ENCODE measurements around the gene BMP7.
"Not testable (repeated sequence)": the region's sequence is repeated elsewhere in the genome, so short reads cannot be mapped to it uniquely, and the experiment has no call there.

BMP7 gene

DNA sequence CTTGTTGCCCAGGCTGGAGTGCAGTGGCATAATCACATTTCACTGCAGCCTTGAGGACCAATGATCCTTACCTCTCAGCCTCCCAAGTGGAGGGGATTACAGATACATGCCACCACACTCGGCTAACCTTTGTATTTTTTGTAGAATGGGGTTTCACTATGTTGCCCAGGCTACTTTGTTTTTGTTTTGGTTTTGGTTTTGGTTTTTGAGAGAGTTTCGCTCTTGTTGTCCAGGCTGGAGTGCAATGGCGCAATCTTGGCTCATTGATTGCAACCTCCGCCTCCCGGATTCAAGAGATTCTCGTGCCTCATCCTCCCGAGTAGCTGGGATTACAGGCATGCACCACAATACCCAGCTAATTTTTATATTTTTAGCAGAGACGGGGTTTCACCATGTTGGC lies 105.5 kb downstream of the BMP7 start:
- Histone ChIP-seq H3K36me3 (ENCODE audit: control insufficient read depth, insufficient read depth, low read length) (no peaks in the 10 kb centered on the region), H3K4me3 (ENCODE audit: low read length) (no peak overlapping the region), H3K4me1 (ENCODE audit: control insufficient read depth, insufficient read depth, low read length) (no peaks in the 10 kb centered on the region), H3K27ac (ENCODE audit: low read length) (no peak overlapping the region), H3K9me3 (ENCODE audit: control insufficient read depth, insufficient read depth, low read length) (no peaks in the 10 kb centered on the region), H3K27me3 (ENCODE audit: control insufficient read depth, insufficient read depth, low read length) (no peaks in the 10 kb centered on the region)
- DNase-seq (ENCODE audit: low read depth, low spot score), result no peak
- no CpG with 5 or more reads among the region's 8 CpGs for WGBS (ENCODE audit: insufficient coverage, insufficient read length)

DNA sequence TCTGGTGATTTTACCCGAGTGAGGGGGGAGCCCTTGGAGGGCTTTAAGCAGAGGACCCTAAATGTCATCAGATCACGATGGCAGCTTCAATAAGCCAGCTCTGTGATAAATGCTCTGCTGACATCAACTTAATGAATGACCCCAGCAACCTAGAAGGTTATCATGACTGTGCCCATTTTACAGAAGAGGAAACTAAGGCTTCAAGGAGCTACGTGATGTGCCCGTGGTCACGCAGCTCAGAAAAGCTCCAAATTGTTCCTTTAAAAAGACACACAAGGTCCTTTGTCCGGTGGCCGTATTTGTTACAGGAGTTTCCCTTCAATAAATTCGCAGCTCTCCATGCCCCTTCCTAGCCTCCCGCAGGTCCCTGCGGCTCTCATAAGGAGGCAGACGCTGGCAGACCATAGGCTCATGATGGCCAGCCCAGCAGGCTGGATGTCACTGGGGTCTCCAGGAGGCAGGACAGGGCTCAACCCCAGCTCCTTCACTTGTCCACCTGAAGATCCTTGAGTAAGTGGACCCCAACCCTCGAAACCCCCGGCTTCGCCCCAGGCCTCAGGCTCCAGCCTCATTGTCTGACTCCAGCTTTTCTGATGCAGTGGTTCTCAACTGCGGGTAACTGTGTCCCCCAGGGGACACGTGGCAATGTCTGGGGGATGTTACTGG lies 106.4 kb downstream of the BMP7 start:
- H3K27ac ChIP-seq (ENCODE audit: low read length), result no peak overlapping the region
- H3K36me3 ChIP-seq (ENCODE audit: control insufficient read depth, insufficient read depth, low read length), result no peaks in the 10 kb centered on the region
- no peaks in the 10 kb centered on the region for H3K9me3 ChIP-seq (ENCODE audit: control insufficient read depth, insufficient read depth, low read length)
- DNase-seq (ENCODE audit: low read depth, low spot score), result no peak
- no peaks in the 10 kb centered on the region for H3K27me3 ChIP-seq (ENCODE audit: control insufficient read depth, insufficient read depth, low read length)
- no peaks in the 10 kb centered on the region for H3K4me1 ChIP-seq (ENCODE audit: control insufficient read depth, insufficient read depth, low read length)
- no peak overlapping the region for H3K4me3 ChIP-seq (ENCODE audit: low read length)
- WGBS (ENCODE audit: insufficient coverage, insufficient read length), result no CpG with 5 or more reads among the region's 16 CpGs

DNA sequence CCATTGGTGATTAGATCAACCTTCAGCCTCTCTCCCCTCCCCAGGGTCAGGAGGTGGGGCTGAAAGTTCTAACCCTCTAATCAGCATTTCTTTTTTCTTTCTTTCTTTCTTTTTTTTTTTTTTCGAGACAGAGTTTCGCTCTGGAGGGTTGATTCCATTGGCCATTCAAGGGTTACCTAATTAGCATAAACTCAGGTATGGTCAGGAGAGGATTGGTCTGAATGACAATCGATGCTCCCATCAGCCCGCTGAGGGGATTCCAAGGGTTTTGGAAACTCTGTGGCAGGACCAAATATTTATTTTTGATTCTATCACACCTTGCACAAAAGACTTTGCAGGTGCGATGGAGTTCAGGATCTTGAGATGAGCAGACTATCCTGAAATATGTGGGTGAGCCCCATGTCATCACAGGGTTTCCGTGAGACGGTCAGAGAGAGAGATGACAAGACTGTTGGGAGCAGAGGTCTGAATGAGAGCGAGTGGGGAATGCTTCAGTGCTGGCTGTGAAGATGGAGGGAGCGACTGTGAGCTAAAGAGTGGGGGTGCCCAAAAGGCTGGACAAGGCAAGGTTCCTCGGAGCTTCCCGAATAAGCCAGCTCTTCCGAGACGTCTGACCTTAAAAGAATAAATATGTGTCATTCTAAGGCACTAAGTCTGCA lies 107.1 kb downstream of the BMP7 start:
- Histone ChIP-seq H3K4me1 (ENCODE audit: control insufficient read depth, insufficient read depth, low read length) (no peaks in the 10 kb centered on the region), H3K9me3 (ENCODE audit: control insufficient read depth, insufficient read depth, low read length) (no peaks in the 10 kb centered on the region), H3K27ac (ENCODE audit: low read length) (no peak overlapping the region), H3K4me3 (ENCODE audit: low read length) (no peak overlapping the region), H3K27me3 (ENCODE audit: control insufficient read depth, insufficient read depth, low read length) (no peaks in the 10 kb centered on the region), H3K36me3 (ENCODE audit: control insufficient read depth, insufficient read depth, low read length) (no peaks in the 10 kb centered on the region)
- WGBS (ENCODE audit: insufficient coverage, insufficient read length), result no CpG with 5 or more reads among the region's 13 CpGs
- DNase-seq (ENCODE audit: low read depth, low spot score), result no peak

DNA sequence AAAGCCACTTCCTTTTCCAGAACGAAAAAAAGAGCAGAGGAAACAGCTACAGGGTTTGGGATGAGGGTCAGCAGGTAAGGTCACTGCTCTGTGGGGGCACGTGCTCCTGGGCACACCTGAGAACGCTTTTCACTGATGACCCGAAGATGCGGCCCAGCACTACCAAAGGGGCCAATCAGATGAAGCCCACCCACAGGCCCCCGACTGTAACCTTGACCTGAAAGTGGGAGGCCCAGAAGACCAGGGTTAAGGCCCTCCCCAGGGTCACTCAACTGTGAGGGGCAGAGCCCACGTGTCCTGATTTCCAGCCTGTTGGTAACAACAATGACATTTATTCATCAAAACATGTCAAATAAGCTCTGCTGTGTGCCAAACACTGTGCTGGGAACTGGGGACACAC lies 108.0 kb downstream of the BMP7 start:
- Histone ChIP-seq H3K27me3 (ENCODE audit: control insufficient read depth, insufficient read depth, low read length) (no peaks in the 10 kb centered on the region), H3K4me1 (ENCODE audit: control insufficient read depth, insufficient read depth, low read length) (no peaks in the 10 kb centered on the region), H3K27ac (ENCODE audit: low read length) (no peak overlapping the region), H3K36me3 (ENCODE audit: control insufficient read depth, insufficient read depth, low read length) (no peaks in the 10 kb centered on the region), H3K4me3 (ENCODE audit: low read length) (no peak overlapping the region), H3K9me3 (ENCODE audit: control insufficient read depth, insufficient read depth, low read length) (no peaks in the 10 kb centered on the region)
- WGBS (ENCODE audit: insufficient coverage, insufficient read length), result no CpG with 5 or more reads among the region's 7 CpGs
- no peak for DNase-seq (ENCODE audit: low read depth, low spot score)

DNA sequence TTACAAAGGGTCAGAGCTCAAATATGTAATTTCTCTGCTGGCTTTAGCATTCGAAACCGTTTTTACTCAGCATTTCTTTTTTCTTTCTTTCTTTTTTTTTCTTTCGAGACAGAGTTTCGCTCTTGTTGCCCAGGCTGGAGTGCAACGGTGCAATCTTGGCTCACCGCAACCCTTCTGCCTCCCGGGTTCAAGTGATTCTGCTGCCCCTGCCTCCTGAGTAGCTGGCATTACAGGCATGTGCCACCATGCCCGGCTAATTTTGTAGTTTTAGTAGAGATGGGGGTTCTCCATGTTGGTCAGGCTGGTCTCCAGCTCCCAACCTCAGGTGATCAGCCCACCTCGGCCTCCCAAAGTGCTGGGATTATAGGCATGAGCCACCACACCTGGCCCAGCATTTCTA lies 108.7 kb downstream of the BMP7 start:
- no CpG with 5 or more reads among the region's 9 CpGs for WGBS (ENCODE audit: insufficient coverage, insufficient read length)
- H3K9me3 ChIP-seq (ENCODE audit: control insufficient read depth, insufficient read depth, low read length); H3K4me3 ChIP-seq (ENCODE audit: low read length); DNase-seq (ENCODE audit: low read depth, low spot score); H3K36me3 ChIP-seq (ENCODE audit: control insufficient read depth, insufficient read depth, low read length); H3K4me1 ChIP-seq (ENCODE audit: control insufficient read depth, insufficient read depth, low read length); H3K27ac ChIP-seq (ENCODE audit: low read length); H3K27me3 ChIP-seq (ENCODE audit: control insufficient read depth, insufficient read depth, low read length): not testable (repeated sequence)

DNA sequence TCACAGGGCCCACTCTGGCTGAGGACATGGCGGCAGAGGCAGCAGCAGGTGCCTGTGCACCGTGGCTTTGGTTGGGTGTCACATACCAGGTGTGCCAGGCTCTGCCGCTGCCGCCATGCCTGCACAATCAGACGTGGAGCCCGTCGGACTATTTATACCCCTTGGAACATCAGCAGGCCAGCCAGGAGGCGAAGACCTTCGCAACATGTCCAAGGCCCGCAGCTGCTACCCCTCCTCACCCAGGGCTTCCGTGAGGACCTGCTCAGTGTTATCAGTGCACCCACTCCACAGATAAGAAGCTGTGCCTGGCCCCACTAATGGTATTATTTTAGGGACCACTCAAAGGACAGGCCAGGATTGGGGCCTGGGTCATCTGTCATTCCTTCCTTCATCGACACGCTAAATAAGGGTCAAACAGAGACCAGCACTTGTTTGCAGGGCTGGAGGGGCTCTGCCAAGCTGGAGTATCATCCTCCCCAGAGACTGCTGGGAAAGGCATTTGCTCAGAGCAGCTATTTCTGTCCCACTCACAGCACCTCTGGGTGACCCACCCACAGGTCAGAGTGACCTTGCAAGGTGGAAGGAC lies 109.2 kb downstream of the BMP7 start:
- no peaks in the 10 kb centered on the region for H3K36me3 ChIP-seq (ENCODE audit: control insufficient read depth, insufficient read depth, low read length)
- DNase-seq (ENCODE audit: low read depth, low spot score), result no peak
- no peak overlapping the region for H3K4me3 ChIP-seq (ENCODE audit: low read length)
- WGBS (ENCODE audit: insufficient coverage, insufficient read length), result no CpG with 5 or more reads among the region's 13 CpGs
- no peaks in the 10 kb centered on the region for H3K9me3 ChIP-seq (ENCODE audit: control insufficient read depth, insufficient read depth, low read length)
- H3K27ac ChIP-seq (ENCODE audit: low read length), result no peak overlapping the region
- H3K27me3 ChIP-seq (ENCODE audit: control insufficient read depth, insufficient read depth, low read length), result no peaks in the 10 kb centered on the region
- H3K4me1 ChIP-seq (ENCODE audit: control insufficient read depth, insufficient read depth, low read length), result no peaks in the 10 kb centered on the region

DNA sequence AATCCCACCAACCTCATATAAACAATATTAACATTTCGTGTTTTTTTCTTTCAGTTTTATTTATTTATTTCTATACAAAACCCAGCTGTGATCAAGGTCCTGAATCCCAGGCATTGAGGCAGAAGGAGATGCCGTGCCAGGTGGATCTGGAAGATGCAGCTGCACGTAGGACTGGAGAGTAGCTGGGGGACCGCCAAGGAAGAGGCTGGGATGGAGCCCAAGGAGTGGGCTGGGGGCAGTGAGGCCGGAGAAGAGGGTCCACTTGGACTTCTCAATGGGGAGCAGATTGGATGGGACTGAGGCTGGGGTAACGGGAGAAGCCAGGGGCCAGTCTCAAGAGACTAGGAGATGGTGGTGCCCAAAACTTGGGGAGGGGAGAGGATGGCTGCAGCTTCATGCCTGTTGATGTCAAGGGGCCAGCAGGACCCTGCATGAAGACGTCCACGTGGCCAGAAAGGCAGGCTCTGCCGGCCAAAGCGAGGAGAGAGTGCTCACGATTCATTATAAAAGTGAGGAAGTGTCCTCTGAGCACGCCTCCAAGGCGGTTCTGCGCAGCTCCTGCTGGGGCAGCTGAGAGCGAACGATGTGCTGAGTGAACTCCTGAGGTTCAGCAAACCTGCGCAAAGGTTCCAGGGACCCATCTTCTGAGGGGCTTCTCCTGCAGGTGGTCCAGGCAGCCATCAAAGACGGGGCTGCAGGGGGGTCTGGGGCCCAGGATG lies 110.3 kb downstream of the BMP7 start:
- Histone ChIP-seq H3K27me3 (ENCODE audit: control insufficient read depth, insufficient read depth, low read length) (no peaks in the 10 kb centered on the region), H3K9me3 (ENCODE audit: control insufficient read depth, insufficient read depth, low read length) (no peaks in the 10 kb centered on the region), H3K36me3 (ENCODE audit: control insufficient read depth, insufficient read depth, low read length) (no peaks in the 10 kb centered on the region), H3K4me3 (ENCODE audit: low read length) (no peak overlapping the region), H3K4me1 (ENCODE audit: control insufficient read depth, insufficient read depth, low read length) (no peaks in the 10 kb centered on the region), H3K27ac (ENCODE audit: low read length) (no peak overlapping the region)
- no peak for DNase-seq (ENCODE audit: low read depth, low spot score)
- 100% methylated on average over 1 of the region's 18 CpGs for WGBS (ENCODE audit: insufficient coverage, insufficient read length)

DNA sequence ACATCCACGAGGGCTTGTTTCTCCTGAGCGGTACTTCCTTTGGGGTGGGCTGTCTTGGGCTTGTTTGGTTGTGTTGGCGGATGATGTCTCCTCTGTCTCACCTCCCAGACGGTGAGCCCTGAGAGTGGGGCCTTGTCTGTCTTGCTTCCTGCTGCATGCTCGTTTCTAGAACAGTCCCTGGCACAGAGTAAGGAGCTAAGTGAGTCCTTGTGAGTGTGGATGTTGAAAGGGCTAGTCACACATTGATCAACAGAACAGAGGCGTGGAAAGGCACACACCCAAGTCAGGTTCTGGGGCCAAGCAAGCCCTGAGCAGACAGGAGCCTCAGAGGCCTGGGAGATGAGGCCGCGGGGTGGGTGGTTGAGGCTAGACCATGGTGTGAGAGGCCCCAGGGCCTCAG lies 111.0 kb downstream of the BMP7 start:
- Histone ChIP-seq H3K36me3 (ENCODE audit: control insufficient read depth, insufficient read depth, low read length) (no peaks in the 10 kb centered on the region), H3K27me3 (ENCODE audit: control insufficient read depth, insufficient read depth, low read length) (no peaks in the 10 kb centered on the region), H3K27ac (ENCODE audit: low read length) (no peak overlapping the region), H3K4me1 (ENCODE audit: control insufficient read depth, insufficient read depth, low read length) (no peaks in the 10 kb centered on the region), H3K4me3 (ENCODE audit: low read length) (no peak overlapping the region), H3K9me3 (ENCODE audit: control insufficient read depth, insufficient read depth, low read length) (no peaks in the 10 kb centered on the region)
- DNase-seq (ENCODE audit: low read depth, low spot score), result no peak
- WGBS (ENCODE audit: insufficient coverage, insufficient read length), result no CpG with 5 or more reads among the region's 8 CpGs

DNA sequence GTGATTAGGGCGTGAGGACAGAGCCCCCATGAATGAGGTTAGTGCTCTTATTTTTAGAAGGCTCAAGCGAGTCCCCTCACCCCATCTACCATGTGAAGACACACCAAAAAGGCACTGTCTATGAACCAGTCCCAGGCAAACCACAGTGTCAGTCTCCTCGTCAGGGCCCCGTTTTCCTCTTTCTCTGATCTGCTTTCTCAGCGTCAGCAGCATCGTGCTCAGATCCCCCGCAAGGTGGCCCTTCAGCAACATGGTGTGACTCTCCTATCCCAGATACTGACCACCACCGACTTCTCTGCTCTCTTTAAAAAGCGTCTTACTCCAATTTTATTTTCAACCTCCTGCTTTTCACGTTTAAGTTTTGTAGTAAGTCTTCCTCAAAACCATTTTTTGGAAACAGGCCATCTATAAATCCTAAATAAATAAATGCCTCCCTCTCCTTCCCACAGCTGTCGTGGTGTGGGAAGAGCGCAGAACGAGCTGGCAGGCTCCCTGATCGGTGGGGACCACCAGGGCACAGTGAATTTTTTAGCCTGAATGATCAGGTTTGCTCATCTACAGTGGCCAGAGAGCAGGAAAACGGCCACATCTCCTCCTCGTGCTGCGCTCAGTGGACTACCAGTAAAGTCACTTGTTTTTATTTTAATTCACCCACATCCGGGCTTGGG lies 113.1 kb downstream of the BMP7 start:
- no peaks in the 10 kb centered on the region for H3K9me3 ChIP-seq (ENCODE audit: control insufficient read depth, insufficient read depth, low read length)
- no peak overlapping the region for H3K27ac ChIP-seq (ENCODE audit: low read length)
- H3K4me3 ChIP-seq (ENCODE audit: low read length), result no peak overlapping the region
- no peak for DNase-seq (ENCODE audit: low read depth, low spot score)
- no peaks in the 10 kb centered on the region for H3K36me3 ChIP-seq (ENCODE audit: control insufficient read depth, insufficient read depth, low read length)
- H3K27me3 ChIP-seq (ENCODE audit: control insufficient read depth, insufficient read depth, low read length), result no peaks in the 10 kb centered on the region
- no peaks in the 10 kb centered on the region for H3K4me1 ChIP-seq (ENCODE audit: control insufficient read depth, insufficient read depth, low read length)
- WGBS (ENCODE audit: insufficient coverage, insufficient read length), result no CpG with 5 or more reads among the region's 18 CpGs

DNA sequence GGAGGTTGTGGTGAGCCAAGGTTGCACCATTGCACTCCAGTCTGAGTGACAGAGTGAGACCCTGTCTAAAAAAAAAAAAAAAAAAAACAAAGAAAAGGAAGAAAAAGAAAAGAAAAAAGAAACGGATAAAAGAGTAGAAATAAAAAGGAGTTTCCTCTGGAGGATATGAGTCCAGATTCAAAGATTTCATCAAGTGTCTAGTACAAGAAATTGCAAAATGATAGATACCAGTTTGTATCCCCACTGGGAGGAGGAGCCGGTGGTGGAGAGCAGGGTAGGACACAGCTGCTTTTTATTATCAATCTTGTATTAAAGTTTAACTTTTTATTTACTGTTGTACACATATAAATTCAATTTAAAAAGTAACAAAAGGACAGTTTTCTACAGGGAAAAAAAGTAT lies 113.9 kb downstream of the BMP7 start:
- Histone ChIP-seq H3K27me3 (ENCODE audit: control insufficient read depth, insufficient read depth, low read length) (no peaks in the 10 kb centered on the region), H3K4me3 (ENCODE audit: low read length) (no peak overlapping the region), H3K27ac (ENCODE audit: low read length) (no peak overlapping the region), H3K4me1 (ENCODE audit: control insufficient read depth, insufficient read depth, low read length) (no peaks in the 10 kb centered on the region), H3K36me3 (ENCODE audit: control insufficient read depth, insufficient read depth, low read length) (no peaks in the 10 kb centered on the region), H3K9me3 (ENCODE audit: control insufficient read depth, insufficient read depth, low read length) (no peaks in the 10 kb centered on the region)
- 100% methylated on average over 1 of the region's 2 CpGs for WGBS (ENCODE audit: insufficient coverage, insufficient read length)
- no peak for DNase-seq (ENCODE audit: low read depth, low spot score)
